IMR-90 (cell line): Measurements from ENCODE around the gene UGT1A7. TPM values are rescaled to one million over a fixed set of nuclear protein-coding genes. Genes with fewer than 3 reads are reported as not detected.

Experiments used
- ATAC-seq: fragments of 200-7000 bp; cut with Tn5 transposase; 2 replicates; pipeline ENCODE4 v1.9.1; 2020; ENCODE audit warnings: low read depth, mild to moderate bottlenecking, moderate library complexity
- BruUV-seq: library from RNA; stranded (reverse); fragments of 400-500 nt; replicated peaks from 2 replicates; lab custom pipeline; 2021; lab: Mats Ljungman, UMichigan
- CTCF ChIA-PET: fragments of 300-600 bp; formaldehyde crosslinking; extraction: SDS; loops from one replicate; lab custom pipeline; 2021; ENCODE audit warnings: antibody characterized with exemption; lab: Yijun Ruan, JAX
- POLR2A ChIA-PET: fragments of 300-600 bp; sonication (Branson Sonifier 250); formaldehyde crosslinking; loops from one replicate; lab custom pipeline; 2022; ENCODE audit warnings: antibody characterized with exemption; ENCODE audit not compliant: unreplicated experiment; lab: Charles Lee
- DNase-seq: peaks from one replicate; pipeline ENCODE4 v3.0.0; 2013
- H2AFZ ChIP-seq: replicated peaks from 2 replicates; pipeline ENCODE3; 2013; ENCODE audit warnings: low read length, mild to moderate bottlenecking; ENCODE audit not compliant: poor library complexity
- H2AK5ac ChIP-seq: 2 replicates; pipeline ENCODE4 v1.6.1; 2013; ENCODE audit warnings: low read depth, low read length, inconsistent platforms
- H2AK9ac ChIP-seq: replicated peaks from 2 replicates; pipeline ENCODE3; 2013; ENCODE audit warnings: mild to moderate bottlenecking, low read depth, low read length, moderate library complexity; ENCODE audit not compliant: poor library complexity
- H2BK120ac ChIP-seq: 2 replicates; pipeline ENCODE4 v1.6.1; 2013; ENCODE audit warnings: low read depth, low read length, inconsistent platforms
- H2BK15ac ChIP-seq: 3 replicates; pipeline ENCODE4 v1.6.1; 2013; ENCODE audit warnings: low read depth, low read length, inconsistent platforms
- H2BK20ac ChIP-seq: 2 replicates; pipeline ENCODE4 v1.6.1; 2013; ENCODE audit warnings: low read depth, mild to moderate bottlenecking, inconsistent platforms, low read length, moderate library complexity
- H2BK5ac ChIP-seq: 2 replicates; pipeline ENCODE4 v1.6.1; 2013; ENCODE audit warnings: mild to moderate bottlenecking, low read depth, low read length, inconsistent platforms; ENCODE audit not compliant: poor library complexity, severe bottlenecking
- H3K14ac ChIP-seq: replicated peaks from 2 replicates; pipeline ENCODE4 v1.6.1; 2013; ENCODE audit warnings: low read depth, low read length, inconsistent platforms
- H3K18ac ChIP-seq: 2 replicates; pipeline ENCODE4 v1.6.1; 2013; ENCODE audit warnings: low read depth, low read length, control low read depth
- H3K23ac ChIP-seq: 2 replicates; pipeline ENCODE4 v1.6.1; 2013; ENCODE audit warnings: low read depth, low read length, inconsistent platforms
- H3K27ac ChIP-seq: 2 replicates; pipeline ENCODE4 v1.5.1; 2013; ENCODE audit warnings: mild to moderate bottlenecking, control low read depth, low read length; ENCODE audit not compliant: insufficient read depth
- H3K27me3 ChIP-seq: 2 replicates; pipeline ENCODE4 v1.6.1; 2013; ENCODE audit warnings: low read length; ENCODE audit not compliant: control insufficient read depth, insufficient read depth
- H3K36me3 ChIP-seq: 2 replicates; pipeline ENCODE4 v1.6.1; 2013; ENCODE audit warnings: low read length, mixed read lengths; ENCODE audit not compliant: control insufficient read depth, insufficient read depth
- H3K4ac ChIP-seq: 2 replicates; pipeline ENCODE4 v1.6.1; 2013; ENCODE audit warnings: low read depth, low read length, inconsistent platforms
- H3K4me1 ChIP-seq: 2 replicates; pipeline ENCODE4 v1.6.1; 2013; ENCODE audit warnings: low read length, mixed read lengths; ENCODE audit not compliant: control insufficient read depth, insufficient read depth
- H3K4me2 ChIP-seq: 2 replicates; pipeline ENCODE4 v1.6.1; 2013; ENCODE audit warnings: low read depth, mild to moderate bottlenecking, control low read depth, low read length, moderate library complexity
- H3K4me3 ChIP-seq: 2 replicates; pipeline ENCODE4 v1.5.1; 2013; ENCODE audit warnings: low read depth, mild to moderate bottlenecking, control low read depth, low read length, moderate library complexity; ENCODE audit not compliant: insufficient read depth
- H3K56ac ChIP-seq: 2 replicates; pipeline ENCODE4 v1.6.1; 2013; ENCODE audit warnings: low read length, inconsistent platforms; ENCODE audit not compliant: insufficient read depth; ENCODE audit errors: extremely low read depth
- H3K79me1 ChIP-seq, 2 experiments: 2 replicates each; pipeline ENCODE4 v1.6.1; 2013; ENCODE audit warnings: low read length in 2 of 2, inconsistent platforms in 1 of 2, low read depth in 1 of 2
- H3K9ac ChIP-seq: 2 replicates; pipeline ENCODE4 v1.6.1; 2013; ENCODE audit warnings: low read depth, low read length, control low read depth
- H3K9me1 ChIP-seq: 2 replicates; pipeline ENCODE4 v1.6.1; 2013; ENCODE audit warnings: low read length, inconsistent platforms; ENCODE audit not compliant: insufficient read depth
- H3K9me3 ChIP-seq: 2 replicates; pipeline ENCODE4 v1.6.1; 2013; ENCODE audit warnings: low read length; ENCODE audit not compliant: control insufficient read depth, insufficient read depth
- H4K20me1 ChIP-seq: 2 replicates; pipeline ENCODE4 v1.6.1; 2013; ENCODE audit warnings: low read length, inconsistent platforms; ENCODE audit not compliant: insufficient read depth
- H4K5ac ChIP-seq: 2 replicates; pipeline ENCODE4 v1.6.1; 2013; ENCODE audit warnings: mild to moderate bottlenecking, low read depth, low read length, control low read depth
- H4K8ac ChIP-seq, 2 experiments: 2 replicates each; pipeline ENCODE4 v1.6.1; 2013; ENCODE audit warnings: low read depth in 2 of 2, low read length in 2 of 2, control low read depth in 1 of 2, inconsistent platforms in 1 of 2
- H4K91ac ChIP-seq: 2 replicates; pipeline ENCODE4 v1.6.1; 2013; ENCODE audit warnings: low read depth, low read length, inconsistent platforms; ENCODE audit not compliant: insufficient read depth
- BHLHE40 ChIP-seq: fragments of 150-350 bp; IDR thresholded peaks from 2 replicates; pipeline ENCODE4 v1.6.1; 2016; ENCODE audit warnings: mild to moderate bottlenecking, low read depth, low read length
- CTCF ChIP-seq: conservative IDR thresholded peaks from 2 replicates; pipeline ENCODE4 v1.5.1; 2012; ENCODE audit warnings: mild to moderate bottlenecking, low read depth, low read length, improper control_type of control experiment
- FOS ChIP-seq: fragments of 150-350 bp; IDR thresholded peaks from 2 replicates; pipeline ENCODE4 v1.6.1; 2016; ENCODE audit warnings: low read depth, low read length
- MAFK ChIP-seq: IDR thresholded peaks from 2 replicates; pipeline ENCODE4 v1.6.1; 2012; ENCODE audit warnings: low read depth, low read length, improper control_type of control experiment
- MAZ ChIP-seq: IDR thresholded peaks from 2 replicates; pipeline ENCODE4 v1.6.1; 2012; ENCODE audit warnings: low read depth, mild to moderate bottlenecking, low read length, improper control_type of control experiment, moderate library complexity, borderline replicate concordance
- MXI1 ChIP-seq: IDR thresholded peaks from 2 replicates; pipeline ENCODE4 v1.6.1; 2012; ENCODE audit warnings: low read depth, mild to moderate bottlenecking, low read length, moderate library complexity, borderline replicate concordance
- NFE2L2 ChIP-seq: fragments of 150-350 bp; IDR thresholded peaks from 2 replicates; pipeline ENCODE4 v1.6.1; 2016; ENCODE audit warnings: low read depth, mild to moderate bottlenecking, low read length
- POLR2A ChIP-seq: IDR thresholded peaks from 2 replicates; pipeline ENCODE4 v1.6.1; 2012; ENCODE audit warnings: mild to moderate bottlenecking, low read depth, low read length
- RAD21 ChIP-seq: IDR thresholded peaks from 2 replicates; pipeline ENCODE4 v1.6.1; 2012; ENCODE audit warnings: low read length, improper control_type of control experiment
- RCOR1 ChIP-seq: IDR thresholded peaks from 2 replicates; pipeline ENCODE4 v1.6.1; 2012; ENCODE audit warnings: mild to moderate bottlenecking, low read length, improper control_type of control experiment; ENCODE audit not compliant: insufficient replicate concordance
- RFX5 ChIP-seq: IDR thresholded peaks from 2 replicates; pipeline ENCODE4 v1.8.0; 2012; ENCODE audit warnings: low read depth, mild to moderate bottlenecking, low read length, moderate library complexity
- SMC3 ChIP-seq: fragments of 150-350 bp; IDR thresholded peaks from 2 replicates; pipeline ENCODE4 v1.6.1; 2016; ENCODE audit warnings: low read depth, mild to moderate bottlenecking, antibody characterized with exemption, low read length, moderate library complexity
- USF2 ChIP-seq: fragments of 150-350 bp; IDR thresholded peaks from 2 replicates; pipeline ENCODE4 v1.6.1; 2017; ENCODE audit warnings: mild to moderate bottlenecking, antibody characterized with exemption, low read length, low read depth
- WGBS, 2 experiments: methylation state at CpG; one replicate each; pipeline versions ENCODE4 v1.1.5 to v1.1.7; 2013; ENCODE audit warnings: missing lambda C conversion rate in 2 of 2; ENCODE audit not compliant: insufficient read length in 1 of 2; ENCODE audit errors: extremely low coverage in 2 of 2; 5-methylcytosine and 5-hydroxymethylcytosine counted together
- dilution Hi-C: fragments of 300-500 bp; cut with HindIII; formaldehyde crosslinking; loops from one replicate; pipeline ENCODE4 v1.14.3; 2018; ENCODE audit warnings: low sequenced_read_pairs; ENCODE audit not compliant: unreplicated experiment
- in situ Hi-C: fragments of 300-500 bp; cut with MboI; formaldehyde crosslinking; loops from 3 replicates; pipeline ENCODE4 v1.14.3; 2019; ENCODE audit warnings: low sequenced_read_pairs, inconsistent platforms, mixed read lengths
- intact Hi-C: fragments of 100-400 bp; cut with micrococcal nuclease; formaldehyde crosslinking; loops from 2 replicates; pipeline ENCODE4 v1.10.0; 2022
- polyA plus RNA-seq, 3 experiments: library from polyadenylated mRNA; depleted of rRNA; stranded (reverse); fragments of >200 nt; gene quantifications; 2 replicates each; pipeline ENCODE4 v1.2.3, GENCODE V29; 2012; ENCODE audit warnings: low replicate concordance in 1 of 3
- total RNA-seq: library from RNA; depleted of rRNA; stranded (reverse); fragments of >200 nt; gene quantifications from 2 replicates; pipeline ENCODE4 v1.2.3, GENCODE V29; 2012

UGT1A7 gene
- total and polyA plus RNA-seq, 2 of the 4 experiments (the other 2 are of a cell fraction): not detected

GRCh38 chr2:233779722-233780121 is 98.0 kb downstream of the UGT1A7 start:
- Histone ChIP-seq H3K27me3 (no peaks in the 10 kb centered on the region), H4K91ac (no peak overlapping the region), H4K5ac (no peak overlapping the region), H3K4me3 (no peak overlapping the region), H2AK5ac (no peak overlapping the region), H3K18ac (no peak overlapping the region), H3K27ac (no peak overlapping the region), H3K9me3 (peaks cover 3% of the 10 kb centered on the region; the same call in 1 of the 2 replicates), H3K9ac (no peak overlapping the region), H3K56ac (no peak overlapping the region), H2BK20ac (no peak overlapping the region), H2BK5ac (no peak overlapping the region), H3K4me1 (no peaks in the 10 kb centered on the region), H4K20me1 (no peaks in the 10 kb centered on the region), H4K8ac (no peak overlapping the region), H3K79me1 (no peaks in the 10 kb centered on the region), H3K4ac (no peak overlapping the region), H2BK15ac (no peak overlapping the region), H3K9me1 (no peaks in the 10 kb centered on the region), H2AK9ac (no peak overlapping the region), H2AFZ (no peak overlapping the region), H3K36me3 (no peaks in the 10 kb centered on the region), H3K4me2 (no peak overlapping the region), H3K14ac (no peak overlapping the region), H2BK120ac (no peak overlapping the region), H3K23ac (no peak overlapping the region)
- in situ Hi-C loops (no loop called here), intact Hi-C loops (no loop called here), dilution Hi-C loops (no loop called here)
- TF ChIP-seq MXI1 (no peak), RFX5 (no peak), NFE2L2 (no peak), POLR2A (no peak), MAFK (no peak), USF2 (no peak), MAZ (no peak), CTCF (no peak), BHLHE40 (no peak), RCOR1 (no peak), RAD21 (no peak), SMC3 (no peak), FOS (no peak)
- DNase-seq (no peak), ATAC-seq (no peak)
- no TSS peak for BruUV-seq
- ChIA-PET POLR2A (no interaction called here), CTCF (no interaction called here)
- WGBS, 2 experiments: 88% methylated on average over 3 of the region's 4 CpGs; no CpG with 5 or more reads in 1 of the 2 experiments
